ENCODE results near the gene ZNF384. TPM values are rescaled to one million over a fixed set of nuclear protein-coding genes. Genes with fewer than 3 reads are reported as not detected.

Gene ZNF384
- total and polyA plus RNA-seq, 4 donors, result 3.9 to 12.7 (median 10.0) TPM

- Histone ChIP-seq H3K4me3 (ENCODE audit: low read depth in 1 of 3, low read length in 3 of 3) (peak within 1 kb of the TSS in 1 of 3 donors; percentile 35), H3K27me3 (ENCODE audit: control insufficient read depth in 4 of 4, insufficient read depth in 4 of 4, low read length in 3 of 4) (peaks cover 0 to 32% (median 13%) of the 10 kb centered on the region in 4 donors), H3K9me3 (ENCODE audit: control insufficient read depth in 4 of 4, low read length in 3 of 4) (no peaks in the 10 kb centered on the region), H3K36me3 (ENCODE audit: control insufficient read depth in 4 of 4, insufficient read depth in 3 of 4, low read depth in 1 of 4, low read length in 3 of 4) (no peaks in the 10 kb centered on the region), H3K4me1 (ENCODE audit: control insufficient read depth in 4 of 4, insufficient read depth in 4 of 4, low read length in 3 of 4) (peaks cover 3 to 10% (median 5%) of the 10 kb centered on the region in 4 donors), H3K27ac (ENCODE audit: low read depth in 1 of 2, low read length in 2 of 2) (no peak within 1 kb of the TSS), H3K9ac (ENCODE audit: low read depth in 1 of 2, low read length in 2 of 2) (no peak within 1 kb of the TSS)
- 3% methylated on average over 43 of the region's 43 CpGs for WGBS
- no peak for TF ChIP-seq CTCF (IDR thresholded peaks at IDR 0.05; ENCODE audit: low read depth, low read length, missing input control)
- no peak for TF ChIP-seq SP1 (IDR thresholded peaks at IDR 0.05)
- no peak for TF ChIP-seq HNF4A (conservative IDR thresholded peaks at IDR 0.05)
- no peak for TF ChIP-seq YY1 (IDR thresholded peaks at IDR 0.05)
- TF ChIP-seq ZBTB33 (IDR thresholded peaks at IDR 0.05), result no peak
- no peak for TF ChIP-seq FOXA1 (IDR thresholded peaks at IDR 0.05)
- DNase-seq (ENCODE audit: low spot score), result no peak
These were observed 11.5 kb upstream of the ZNF384 start, which contains the start of gene PIANP for GRCh38 chr12:6700646-6701051. Gene PIANP, minus strand, starts transcription at chr12:6700815. Its CDS starts 2,754 bp downstream, at chr12:6698061.

GRCh38 chr12:6699989-6700645 is 10.9 kb upstream of the ZNF384 start:
- Histone ChIP-seq H3K9ac (ENCODE audit: low read depth in 1 of 2, low read length in 2 of 2) (no peak overlapping the region), H3K36me3 (ENCODE audit: control insufficient read depth in 4 of 4, insufficient read depth in 3 of 4, low read depth in 1 of 4, low read length in 3 of 4) (no peaks in the 10 kb centered on the region), H3K4me3 (ENCODE audit: low read depth in 1 of 3, low read length in 3 of 3) (peak overlapping the region in 1 of 3 donors; percentile 35), H3K4me1 (ENCODE audit: control insufficient read depth in 4 of 4, insufficient read depth in 4 of 4, low read length in 3 of 4) (peaks cover 3 to 10% (median 5%) of the 10 kb centered on the region in 4 donors), H3K27me3 (ENCODE audit: control insufficient read depth in 4 of 4, insufficient read depth in 4 of 4, low read length in 3 of 4) (peaks cover 0 to 32% (median 13%) of the 10 kb centered on the region in 4 donors), H3K9me3 (ENCODE audit: control insufficient read depth in 4 of 4, low read length in 3 of 4) (no peaks in the 10 kb centered on the region), H3K27ac (ENCODE audit: low read depth in 1 of 2, low read length in 2 of 2) (no peak overlapping the region)
- TF ChIP-seq HNF4A (conservative IDR thresholded peaks at IDR 0.05) (no peak), GABPA (IDR thresholded peaks at IDR 0.05 in 1 of 2, conservative IDR thresholded peaks at IDR 0.05 in 1 of 2) (no peak), EGR1 (IDR thresholded peaks at IDR 0.05; ENCODE audit: low read depth in 2 of 2) (no peak), HNF4G (IDR thresholded peaks at IDR 0.05) (no peak), SP1 (IDR thresholded peaks at IDR 0.05) (no peak), REST (IDR thresholded peaks at IDR 0.05) (no peak), RXRA (IDR thresholded peaks at IDR 0.05) (no peak), YY1 (IDR thresholded peaks at IDR 0.05) (no peak)
- WGBS, result 2% methylated on average over 65 of the region's 65 CpGs
- DNase-seq (ENCODE audit: low spot score), result no peak

Measured in liver (tissue), 9 donors.